IMR-90 (cell line): ENCODE data around the gene CFAP61. TPM values are rescaled to one million over a fixed set of nuclear protein-coding genes. Genes with fewer than 3 reads are reported as not detected.

Source experiments
- ATAC-seq: fragments of 200-7000 bp; cut with Tn5 transposase; 2 replicates; pipeline ENCODE4 v1.9.1; 2020; ENCODE audit warnings: low read depth, mild to moderate bottlenecking, moderate library complexity
- BruUV-seq: library from RNA; stranded (reverse); fragments of 400-500 nt; replicated peaks from 2 replicates; lab custom pipeline; 2021; lab: Mats Ljungman, UMichigan
- CTCF ChIA-PET: fragments of 300-600 bp; formaldehyde crosslinking; extraction: SDS; loops from one replicate; lab custom pipeline; 2021; ENCODE audit warnings: antibody characterized with exemption; lab: Yijun Ruan, JAX
- POLR2A ChIA-PET: fragments of 300-600 bp; sonication (Branson Sonifier 250); formaldehyde crosslinking; loops from one replicate; lab custom pipeline; 2022; ENCODE audit warnings: antibody characterized with exemption; ENCODE audit not compliant: unreplicated experiment; lab: Charles Lee
- DNase-seq: peaks from one replicate; pipeline ENCODE4 v3.0.0; 2013
- H2AFZ ChIP-seq: replicated peaks from 2 replicates; pipeline ENCODE3; 2013; ENCODE audit warnings: low read length, mild to moderate bottlenecking; ENCODE audit not compliant: poor library complexity
- H2AK5ac ChIP-seq: 2 replicates; pipeline ENCODE4 v1.6.1; 2013; ENCODE audit warnings: low read depth, low read length, inconsistent platforms
- H2AK9ac ChIP-seq: replicated peaks from 2 replicates; pipeline ENCODE3; 2013; ENCODE audit warnings: mild to moderate bottlenecking, low read depth, low read length, moderate library complexity; ENCODE audit not compliant: poor library complexity
- H2BK120ac ChIP-seq: 2 replicates; pipeline ENCODE4 v1.6.1; 2013; ENCODE audit warnings: low read depth, low read length, inconsistent platforms
- H2BK15ac ChIP-seq: 3 replicates; pipeline ENCODE4 v1.6.1; 2013; ENCODE audit warnings: low read depth, low read length, inconsistent platforms
- H2BK20ac ChIP-seq: 2 replicates; pipeline ENCODE4 v1.6.1; 2013; ENCODE audit warnings: low read depth, mild to moderate bottlenecking, inconsistent platforms, low read length, moderate library complexity
- H2BK5ac ChIP-seq: 2 replicates; pipeline ENCODE4 v1.6.1; 2013; ENCODE audit warnings: mild to moderate bottlenecking, low read depth, low read length, inconsistent platforms; ENCODE audit not compliant: poor library complexity, severe bottlenecking
- H3K14ac ChIP-seq: replicated peaks from 2 replicates; pipeline ENCODE4 v1.6.1; 2013; ENCODE audit warnings: low read depth, low read length, inconsistent platforms
- H3K18ac ChIP-seq: 2 replicates; pipeline ENCODE4 v1.6.1; 2013; ENCODE audit warnings: low read depth, low read length, control low read depth
- H3K23ac ChIP-seq: 2 replicates; pipeline ENCODE4 v1.6.1; 2013; ENCODE audit warnings: low read depth, low read length, inconsistent platforms
- H3K27ac ChIP-seq: 2 replicates; pipeline ENCODE4 v1.5.1; 2013; ENCODE audit warnings: mild to moderate bottlenecking, control low read depth, low read length; ENCODE audit not compliant: insufficient read depth
- H3K27me3 ChIP-seq: 2 replicates; pipeline ENCODE4 v1.6.1; 2013; ENCODE audit warnings: low read length; ENCODE audit not compliant: control insufficient read depth, insufficient read depth
- H3K36me3 ChIP-seq: 2 replicates; pipeline ENCODE4 v1.6.1; 2013; ENCODE audit warnings: low read length, mixed read lengths; ENCODE audit not compliant: control insufficient read depth, insufficient read depth
- H3K4ac ChIP-seq: 2 replicates; pipeline ENCODE4 v1.6.1; 2013; ENCODE audit warnings: low read depth, low read length, inconsistent platforms
- H3K4me1 ChIP-seq: 2 replicates; pipeline ENCODE4 v1.6.1; 2013; ENCODE audit warnings: low read length, mixed read lengths; ENCODE audit not compliant: control insufficient read depth, insufficient read depth
- H3K4me2 ChIP-seq: 2 replicates; pipeline ENCODE4 v1.6.1; 2013; ENCODE audit warnings: low read depth, mild to moderate bottlenecking, control low read depth, low read length, moderate library complexity
- H3K4me3 ChIP-seq: 2 replicates; pipeline ENCODE4 v1.5.1; 2013; ENCODE audit warnings: low read depth, mild to moderate bottlenecking, control low read depth, low read length, moderate library complexity; ENCODE audit not compliant: insufficient read depth
- H3K56ac ChIP-seq: 2 replicates; pipeline ENCODE4 v1.6.1; 2013; ENCODE audit warnings: low read length, inconsistent platforms; ENCODE audit not compliant: insufficient read depth; ENCODE audit errors: extremely low read depth
- H3K79me1 ChIP-seq, 2 experiments: 2 replicates each; pipeline ENCODE4 v1.6.1; 2013; ENCODE audit warnings: low read length in 2 of 2, inconsistent platforms in 1 of 2, low read depth in 1 of 2
- H3K9ac ChIP-seq: 2 replicates; pipeline ENCODE4 v1.6.1; 2013; ENCODE audit warnings: low read depth, low read length, control low read depth
- H3K9me1 ChIP-seq: 2 replicates; pipeline ENCODE4 v1.6.1; 2013; ENCODE audit warnings: low read length, inconsistent platforms; ENCODE audit not compliant: insufficient read depth
- H3K9me3 ChIP-seq: 2 replicates; pipeline ENCODE4 v1.6.1; 2013; ENCODE audit warnings: low read length; ENCODE audit not compliant: control insufficient read depth, insufficient read depth
- H4K20me1 ChIP-seq: 2 replicates; pipeline ENCODE4 v1.6.1; 2013; ENCODE audit warnings: low read length, inconsistent platforms; ENCODE audit not compliant: insufficient read depth
- H4K5ac ChIP-seq: 2 replicates; pipeline ENCODE4 v1.6.1; 2013; ENCODE audit warnings: mild to moderate bottlenecking, low read depth, low read length, control low read depth
- H4K8ac ChIP-seq, 2 experiments: 2 replicates each; pipeline ENCODE4 v1.6.1; 2013; ENCODE audit warnings: low read depth in 2 of 2, low read length in 2 of 2, control low read depth in 1 of 2, inconsistent platforms in 1 of 2
- H4K91ac ChIP-seq: 2 replicates; pipeline ENCODE4 v1.6.1; 2013; ENCODE audit warnings: low read depth, low read length, inconsistent platforms; ENCODE audit not compliant: insufficient read depth
- BHLHE40 ChIP-seq: fragments of 150-350 bp; IDR thresholded peaks from 2 replicates; pipeline ENCODE4 v1.6.1; 2016; ENCODE audit warnings: mild to moderate bottlenecking, low read depth, low read length
- CEBPB ChIP-seq: IDR thresholded peaks from 2 replicates; pipeline ENCODE4 v1.6.1; 2012; ENCODE audit warnings: low read depth, low read length, improper control_type of control experiment
- CHD1 ChIP-seq: IDR thresholded peaks from 2 replicates; pipeline ENCODE4 v1.6.1; 2012; ENCODE audit warnings: low read depth, low read length, improper control_type of control experiment
- FOS ChIP-seq: fragments of 150-350 bp; IDR thresholded peaks from 2 replicates; pipeline ENCODE4 v1.6.1; 2016; ENCODE audit warnings: low read depth, low read length
- MAFK ChIP-seq: IDR thresholded peaks from 2 replicates; pipeline ENCODE4 v1.6.1; 2012; ENCODE audit warnings: low read depth, low read length, improper control_type of control experiment
- MXI1 ChIP-seq: IDR thresholded peaks from 2 replicates; pipeline ENCODE4 v1.6.1; 2012; ENCODE audit warnings: low read depth, mild to moderate bottlenecking, low read length, moderate library complexity, borderline replicate concordance
- NFE2L2 ChIP-seq: fragments of 150-350 bp; IDR thresholded peaks from 2 replicates; pipeline ENCODE4 v1.6.1; 2016; ENCODE audit warnings: low read depth, mild to moderate bottlenecking, low read length
- RCOR1 ChIP-seq: IDR thresholded peaks from 2 replicates; pipeline ENCODE4 v1.6.1; 2012; ENCODE audit warnings: mild to moderate bottlenecking, low read length, improper control_type of control experiment; ENCODE audit not compliant: insufficient replicate concordance
- RFX5 ChIP-seq: IDR thresholded peaks from 2 replicates; pipeline ENCODE4 v1.8.0; 2012; ENCODE audit warnings: low read depth, mild to moderate bottlenecking, low read length, moderate library complexity
- SMC3 ChIP-seq: fragments of 150-350 bp; IDR thresholded peaks from 2 replicates; pipeline ENCODE4 v1.6.1; 2016; ENCODE audit warnings: low read depth, mild to moderate bottlenecking, antibody characterized with exemption, low read length, moderate library complexity
- WGBS, 2 experiments: methylation state at CpG; one replicate each; pipeline versions ENCODE4 v1.1.5 to v1.1.7; 2013; ENCODE audit warnings: missing lambda C conversion rate in 2 of 2; ENCODE audit not compliant: insufficient read length in 1 of 2; ENCODE audit errors: extremely low coverage in 2 of 2; 5-methylcytosine and 5-hydroxymethylcytosine counted together
- dilution Hi-C: fragments of 300-500 bp; cut with HindIII; formaldehyde crosslinking; loops from one replicate; pipeline ENCODE4 v1.14.3; 2018; ENCODE audit warnings: low sequenced_read_pairs; ENCODE audit not compliant: unreplicated experiment
- in situ Hi-C: fragments of 300-500 bp; cut with MboI; formaldehyde crosslinking; loops from 3 replicates; pipeline ENCODE4 v1.14.3; 2019; ENCODE audit warnings: low sequenced_read_pairs, inconsistent platforms, mixed read lengths
- intact Hi-C: fragments of 100-400 bp; cut with micrococcal nuclease; formaldehyde crosslinking; loops from 2 replicates; pipeline ENCODE4 v1.10.0; 2022
- polyA plus RNA-seq, 3 experiments: library from polyadenylated mRNA; depleted of rRNA; stranded (reverse); fragments of >200 nt; gene quantifications; 2 replicates each; pipeline ENCODE4 v1.2.3, GENCODE V29; 2012; ENCODE audit warnings: low replicate concordance in 1 of 3
- total RNA-seq: library from RNA; depleted of rRNA; stranded (reverse); fragments of >200 nt; gene quantifications from 2 replicates; pipeline ENCODE4 v1.2.3, GENCODE V29; 2012
- TF ChIP-seq, protein P1 (sequence below): fragments of 150-350 bp; IDR thresholded peaks from 2 replicates; pipeline ENCODE4 v1.6.1; 2016; ENCODE audit warnings: low read depth, mild to moderate bottlenecking, low read length, moderate library complexity, borderline replicate concordance
- TF ChIP-seq, protein P2 (sequence below): fragments of 150-350 bp; IDR thresholded peaks from 2 replicates; pipeline ENCODE4 v1.6.1; 2017; ENCODE audit warnings: mild to moderate bottlenecking, antibody characterized with exemption, low read length, low read depth
- TF ChIP-seq, protein P3 (sequence below): conservative IDR thresholded peaks from 2 replicates; pipeline ENCODE4 v1.5.1; 2012; ENCODE audit warnings: mild to moderate bottlenecking, low read depth, low read length, improper control_type of control experiment

The CFAP61 gene
- total and polyA plus RNA-seq, 2 of the 4 experiments (the other 2 are of a cell fraction) = 0.07 TPM; not detected in 1

DNA sequence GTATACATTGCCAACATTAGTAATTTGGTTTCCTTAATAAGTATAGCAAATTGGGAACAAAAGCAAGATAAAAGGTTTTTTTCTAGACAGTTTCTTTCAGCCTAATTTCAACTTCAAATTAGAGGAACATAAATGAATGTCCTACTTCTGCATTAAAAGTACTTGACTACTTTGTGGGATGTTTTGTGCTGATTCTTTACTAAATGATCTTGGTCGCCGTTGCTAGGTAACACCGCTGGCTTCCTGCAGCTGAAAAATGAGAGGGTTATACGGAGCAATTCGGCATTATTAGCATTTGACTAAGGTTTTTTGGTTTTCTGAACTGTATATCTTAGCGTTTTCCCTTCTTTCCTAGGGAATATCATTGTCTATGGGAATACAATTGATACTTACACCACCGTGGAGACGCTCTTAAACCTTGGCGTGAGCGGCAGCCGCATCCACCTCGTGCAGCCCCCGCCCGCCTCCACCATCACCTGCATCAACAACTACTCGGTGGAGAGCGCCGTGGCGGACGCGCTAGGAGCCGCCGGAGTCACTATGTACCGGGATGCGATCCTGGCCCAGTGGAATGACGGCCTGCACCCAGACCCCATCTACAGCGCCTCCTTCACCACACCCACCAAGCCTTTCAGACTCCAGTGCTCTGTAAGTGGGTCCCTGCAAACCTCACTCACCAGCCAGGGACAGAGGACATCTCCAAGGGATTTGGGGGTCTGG is 224.6 kb downstream of the CFAP61 start:
- Histone ChIP-seq H4K8ac (no peak overlapping the region), H3K9me1 (no peaks in the 10 kb centered on the region), H3K56ac (no peak overlapping the region), H3K27ac (no peak overlapping the region), H3K9ac (no peak overlapping the region), H3K4me3 (no peak overlapping the region), H2AK5ac (no peak overlapping the region), H2BK120ac (no peak overlapping the region), H3K27me3 (peaks cover 2% of the 10 kb centered on the region; the same call in 1 of the 2 replicates), H3K79me1 (no peaks in the 10 kb centered on the region), H2BK20ac (no peak overlapping the region), H3K9me3 (no peaks in the 10 kb centered on the region), H3K36me3 (no peaks in the 10 kb centered on the region), H2AK9ac (no peak overlapping the region), H2BK15ac (no peak overlapping the region), H2BK5ac (no peak overlapping the region), H3K14ac (no peak overlapping the region), H3K23ac (no peak overlapping the region), H3K4me2 (no peak overlapping the region), H2AFZ (no peak overlapping the region), H4K20me1 (no peaks in the 10 kb centered on the region), H4K91ac (no peak overlapping the region), H3K18ac (no peak overlapping the region), H3K4ac (no peak overlapping the region), H4K5ac (no peak overlapping the region), H3K4me1 (no peaks in the 10 kb centered on the region)
- CTCF ChIA-PET = no interaction called here
- POLR2A ChIA-PET = no interaction called here
- no peak for ATAC-seq
- dilution Hi-C loops (no loop called here), in situ Hi-C loops (no loop called here), intact Hi-C loops (no loop called here)
- WGBS, 2 experiments = 33% methylated on average over 2 of the region's 26 CpGs; no CpG with 5 or more reads in 1 of the 2 experiments
- TF ChIP-seq MXI1 (no peak), BHLHE40 (no peak), CHD1 (no peak), RCOR1 (no peak), SMC3 (no peak), MAFK (no peak), CEBPB (no peak), NFE2L2 (no peak), FOS (no peak), RFX5 (no peak)
- TF ChIP-seq, protein P1, sequence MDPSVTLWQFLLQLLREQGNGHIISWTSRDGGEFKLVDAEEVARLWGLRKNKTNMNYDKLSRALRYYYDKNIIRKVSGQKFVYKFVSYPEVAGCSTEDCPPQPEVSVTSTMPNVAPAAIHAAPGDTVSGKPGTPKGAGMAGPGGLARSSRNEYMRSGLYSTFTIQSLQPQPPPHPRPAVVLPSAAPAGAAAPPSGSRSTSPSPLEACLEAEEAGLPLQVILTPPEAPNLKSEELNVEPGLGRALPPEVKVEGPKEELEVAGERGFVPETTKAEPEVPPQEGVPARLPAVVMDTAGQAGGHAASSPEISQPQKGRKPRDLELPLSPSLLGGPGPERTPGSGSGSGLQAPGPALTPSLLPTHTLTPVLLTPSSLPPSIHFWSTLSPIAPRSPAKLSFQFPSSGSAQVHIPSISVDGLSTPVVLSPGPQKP = no peak
- TF ChIP-seq, protein P2, sequence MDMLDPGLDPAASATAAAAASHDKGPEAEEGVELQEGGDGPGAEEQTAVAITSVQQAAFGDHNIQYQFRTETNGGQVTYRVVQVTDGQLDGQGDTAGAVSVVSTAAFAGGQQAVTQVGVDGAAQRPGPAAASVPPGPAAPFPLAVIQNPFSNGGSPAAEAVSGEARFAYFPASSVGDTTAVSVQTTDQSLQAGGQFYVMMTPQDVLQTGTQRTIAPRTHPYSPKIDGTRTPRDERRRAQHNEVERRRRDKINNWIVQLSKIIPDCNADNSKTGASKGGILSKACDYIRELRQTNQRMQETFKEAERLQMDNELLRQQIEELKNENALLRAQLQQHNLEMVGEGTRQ = no peak
- TF ChIP-seq, protein P3, sequence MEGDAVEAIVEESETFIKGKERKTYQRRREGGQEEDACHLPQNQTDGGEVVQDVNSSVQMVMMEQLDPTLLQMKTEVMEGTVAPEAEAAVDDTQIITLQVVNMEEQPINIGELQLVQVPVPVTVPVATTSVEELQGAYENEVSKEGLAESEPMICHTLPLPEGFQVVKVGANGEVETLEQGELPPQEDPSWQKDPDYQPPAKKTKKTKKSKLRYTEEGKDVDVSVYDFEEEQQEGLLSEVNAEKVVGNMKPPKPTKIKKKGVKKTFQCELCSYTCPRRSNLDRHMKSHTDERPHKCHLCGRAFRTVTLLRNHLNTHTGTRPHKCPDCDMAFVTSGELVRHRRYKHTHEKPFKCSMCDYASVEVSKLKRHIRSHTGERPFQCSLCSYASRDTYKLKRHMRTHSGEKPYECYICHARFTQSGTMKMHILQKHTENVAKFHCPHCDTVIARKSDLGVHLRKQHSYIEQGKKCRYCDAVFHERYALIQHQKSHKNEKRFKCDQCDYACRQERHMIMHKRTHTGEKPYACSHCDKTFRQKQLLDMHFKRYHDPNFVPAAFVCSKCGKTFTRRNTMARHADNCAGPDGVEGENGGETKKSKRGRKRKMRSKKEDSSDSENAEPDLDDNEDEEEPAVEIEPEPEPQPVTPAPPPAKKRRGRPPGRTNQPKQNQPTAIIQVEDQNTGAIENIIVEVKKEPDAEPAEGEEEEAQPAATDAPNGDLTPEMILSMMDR = no peak
- BruUV-seq = no TSS peak
- DNase-seq = no peak
